ENCODE data around the gene MYO16.

Gene MYO16

GRCh38 chr13:109151255-109151654 lies 521.8 kb downstream of the MYO16 start:
- no peaks in the 10 kb centered on the region for H3K9me3 ChIP-seq
- TF ChIP-seq, protein P1, sequence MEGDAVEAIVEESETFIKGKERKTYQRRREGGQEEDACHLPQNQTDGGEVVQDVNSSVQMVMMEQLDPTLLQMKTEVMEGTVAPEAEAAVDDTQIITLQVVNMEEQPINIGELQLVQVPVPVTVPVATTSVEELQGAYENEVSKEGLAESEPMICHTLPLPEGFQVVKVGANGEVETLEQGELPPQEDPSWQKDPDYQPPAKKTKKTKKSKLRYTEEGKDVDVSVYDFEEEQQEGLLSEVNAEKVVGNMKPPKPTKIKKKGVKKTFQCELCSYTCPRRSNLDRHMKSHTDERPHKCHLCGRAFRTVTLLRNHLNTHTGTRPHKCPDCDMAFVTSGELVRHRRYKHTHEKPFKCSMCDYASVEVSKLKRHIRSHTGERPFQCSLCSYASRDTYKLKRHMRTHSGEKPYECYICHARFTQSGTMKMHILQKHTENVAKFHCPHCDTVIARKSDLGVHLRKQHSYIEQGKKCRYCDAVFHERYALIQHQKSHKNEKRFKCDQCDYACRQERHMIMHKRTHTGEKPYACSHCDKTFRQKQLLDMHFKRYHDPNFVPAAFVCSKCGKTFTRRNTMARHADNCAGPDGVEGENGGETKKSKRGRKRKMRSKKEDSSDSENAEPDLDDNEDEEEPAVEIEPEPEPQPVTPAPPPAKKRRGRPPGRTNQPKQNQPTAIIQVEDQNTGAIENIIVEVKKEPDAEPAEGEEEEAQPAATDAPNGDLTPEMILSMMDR (IDR thresholded peaks at IDR 0.05; ENCODE audit: low read depth, low read length) = no peak
- no peak for DNase-seq
- H3K27me3 ChIP-seq = no peaks in the 10 kb centered on the region
- no peaks in the 10 kb centered on the region for H3K36me3 ChIP-seq
- H3K4me3 ChIP-seq (ENCODE audit: low read depth, low read length) = no peak overlapping the region
- no peaks in the 10 kb centered on the region; the same call in none of the 2 replicates for H3K4me1 ChIP-seq

DNA sequence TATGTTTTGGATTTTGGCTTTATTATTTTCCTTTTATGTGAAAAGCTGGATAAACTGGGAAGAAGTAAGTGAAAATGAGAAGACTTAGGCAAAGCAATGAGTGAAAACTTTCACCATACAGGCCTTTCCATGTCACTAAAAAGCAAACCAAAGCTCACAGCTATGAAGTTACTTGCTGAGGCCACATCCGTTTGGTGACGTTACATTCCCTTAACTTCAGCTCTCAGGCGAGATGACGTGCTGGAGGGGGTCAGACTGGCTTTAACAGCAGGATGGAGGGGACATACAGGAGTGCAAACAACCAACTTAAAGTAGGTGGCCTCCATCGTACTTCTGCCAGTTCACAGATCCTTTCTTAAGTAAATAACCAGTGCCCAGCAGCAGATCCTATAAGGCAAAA lies 522.3 kb downstream of the MYO16 start:
- TF ChIP-seq, protein P1 (IDR thresholded peaks at IDR 0.05; ENCODE audit: low read depth, low read length) = no peak
- Histone ChIP-seq H3K9me3 (no peaks in the 10 kb centered on the region), H3K4me1 (no peaks in the 10 kb centered on the region; the same call in none of the 2 replicates), H3K27me3 (no peaks in the 10 kb centered on the region), H3K4me3 (ENCODE audit: low read depth, low read length) (no peak overlapping the region), H3K36me3 (no peaks in the 10 kb centered on the region)
- no peak for DNase-seq

GRCh38 chr13:109152311-109152820 lies 523.0 kb downstream of the MYO16 start:
- H3K9me3 ChIP-seq = no peaks in the 10 kb centered on the region
- no peaks in the 10 kb centered on the region; the same call in none of the 2 replicates for H3K4me1 ChIP-seq
- no peaks in the 10 kb centered on the region for H3K36me3 ChIP-seq
- H3K4me3 ChIP-seq (ENCODE audit: low read depth, low read length) = no peak overlapping the region
- DNase-seq = no peak
- H3K27me3 ChIP-seq = no peaks in the 10 kb centered on the region
- TF ChIP-seq, protein P1 (IDR thresholded peaks at IDR 0.05; ENCODE audit: low read depth, low read length) = no peak

- H3K4me1 ChIP-seq = no peaks in the 10 kb centered on the region; the same call in none of the 2 replicates
Measured at GRCh38 chr13:109152941-109153340, 523.5 kb downstream of the MYO16 start.

DNA sequence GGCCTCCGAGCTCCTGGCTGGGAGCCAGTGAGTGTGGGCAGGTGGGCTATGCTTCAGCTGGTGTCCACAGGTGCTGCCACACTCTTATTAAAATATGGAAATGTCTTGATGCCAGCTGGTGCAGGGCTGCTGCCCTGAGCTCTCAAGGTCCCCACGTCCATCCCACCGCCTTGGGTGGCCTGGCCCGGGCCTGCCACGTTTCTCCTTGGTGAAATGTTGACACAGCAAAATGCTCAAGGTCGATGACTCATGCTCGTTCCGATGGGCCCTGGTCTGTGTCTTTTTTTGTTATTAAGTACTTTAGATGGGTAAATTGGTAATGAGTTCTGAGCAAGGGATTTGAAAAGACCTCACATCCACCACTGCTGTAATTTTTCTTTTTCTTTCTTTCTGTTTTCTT lies 524.7 kb downstream of the MYO16 start:
- TF ChIP-seq, protein P1 (IDR thresholded peaks at IDR 0.05; ENCODE audit: low read depth, low read length) = no peak

More at GRCh38 chr13:109152941-109153340, 523.5 kb downstream of the MYO16 start:
- H3K36me3 ChIP-seq = no peaks in the 10 kb centered on the region
- no peak for DNase-seq
- no peaks in the 10 kb centered on the region for H3K27me3 ChIP-seq
- H3K9me3 ChIP-seq = no peaks in the 10 kb centered on the region
- TF ChIP-seq, protein P1 (IDR thresholded peaks at IDR 0.05; ENCODE audit: low read depth, low read length) = no peak
- H3K4me3 ChIP-seq (ENCODE audit: low read depth, low read length) = no peak overlapping the region

GRCh38 chr13:109154546-109154945 lies 525.1 kb downstream of the MYO16 start:
- no peaks in the 10 kb centered on the region for H3K36me3 ChIP-seq
- H3K9me3 ChIP-seq = no peaks in the 10 kb centered on the region
- H3K27me3 ChIP-seq = no peaks in the 10 kb centered on the region
- DNase-seq = no peak
- H3K4me1 ChIP-seq = no peaks in the 10 kb centered on the region; the same call in none of the 2 replicates
- no peak overlapping the region for H3K4me3 ChIP-seq (ENCODE audit: low read depth, low read length)
- TF ChIP-seq, protein P1 (IDR thresholded peaks at IDR 0.05; ENCODE audit: low read depth, low read length) = no peak

More for the DNA sequence above, 524.7 kb downstream of the MYO16 start:
- no peaks in the 10 kb centered on the region for H3K27me3 ChIP-seq
- no peaks in the 10 kb centered on the region; the same call in none of the 2 replicates for H3K4me1 ChIP-seq
- H3K36me3 ChIP-seq = no peaks in the 10 kb centered on the region
- H3K9me3 ChIP-seq = no peaks in the 10 kb centered on the region
- no peak overlapping the region for H3K4me3 ChIP-seq (ENCODE audit: low read depth, low read length)
- peak; percentile 19 for DNase-seq

Data from BE2C (cell line).